Esophagus squamous epithelium (tissue), 4 donors: ENCODE results near the gene FERMT3.

Experiments
- CTCF ChIP-seq, 6 experiments: fragments of 450-650 bp in 4 of 6; fragments of 200-600 bp in 2 of 6; sonication (generic) in 2 of 6; IDR thresholded peaks; one replicate each; pipeline ENCODE4 v1.5.1; 2016 to 2019; ENCODE audit warnings: antibody characterized with exemption in 6 of 6, mild to moderate bottlenecking in 4 of 6, moderate library complexity in 4 of 6
- POLR2A ChIP-seq, 4 donors: fragments of 450-650 bp; IDR thresholded peaks; one replicate each; pipeline ENCODE4 v1.6.1; 2017; ENCODE audit warnings: antibody characterized with exemption in 4 of 4, mild to moderate bottlenecking in 4 of 4, moderate library complexity in 3 of 4

- TF ChIP-seq CTCF (IDR thresholded peaks at IDR 0.05) (no peak), POLR2A (IDR thresholded peaks at IDR 0.05) (no peak)
These were observed 62.5 kb downstream of the FERMT3 start for GRCh38 chr11:64268893-64269539.
